GM21529 (cell line): ENCODE measurements around the gene NUDT4.
"Not testable (repeated sequence)": the region's sequence is repeated elsewhere in the genome, so short reads cannot be mapped to it uniquely, and the experiment has no call there.

Experiments
- ATAC-seq: cut with Tn5 transposase; IDR thresholded peaks from one replicate; pipeline ENCODE4 v1.9.1; 2021; ENCODE audit not compliant: unreplicated experiment

NUDT4 gene

GRCh38 chr12:93426412-93426805 is 48.7 kb downstream of the NUDT4 start:
- peak; percentile 41 for ATAC-seq

DNA sequence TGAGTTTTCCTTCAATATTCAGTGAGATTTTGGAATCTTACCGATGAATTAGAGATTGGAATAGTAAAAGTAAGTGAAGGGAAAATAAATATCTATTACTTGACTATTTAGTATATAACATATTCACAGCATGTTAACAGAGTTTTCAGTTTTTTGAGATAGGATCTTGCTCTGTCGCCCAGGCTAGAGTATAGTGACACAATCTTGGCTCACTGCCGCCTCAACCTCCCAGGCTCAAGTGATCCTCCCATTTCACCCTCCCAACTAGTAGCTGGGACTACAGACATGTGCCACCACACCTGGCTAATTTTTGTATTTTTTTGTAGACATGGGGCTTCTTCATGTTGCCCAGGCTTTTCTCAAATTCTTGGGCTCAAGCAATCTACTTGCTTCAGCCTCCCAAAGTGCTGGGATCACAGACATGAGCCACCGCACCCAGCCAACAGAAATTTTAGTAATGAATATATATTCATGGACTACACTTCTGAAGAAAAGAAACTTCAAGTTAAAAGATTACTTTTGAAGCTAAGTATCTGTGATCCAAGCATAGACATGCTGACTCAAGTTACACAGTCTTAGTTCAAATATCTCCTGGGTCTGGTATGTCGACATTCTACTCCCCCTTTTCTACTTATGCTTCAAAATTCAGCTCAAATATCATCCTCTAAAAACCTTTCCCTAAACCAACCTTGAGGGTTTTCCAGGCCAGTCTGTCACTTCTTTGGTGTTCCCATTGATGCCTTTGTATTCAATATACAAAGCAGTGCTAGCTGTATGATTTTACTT is 50.2 kb downstream of the NUDT4 start:
- ATAC-seq = no peak

- ATAC-seq = no peak
Measured at GRCh38 chr12:93429448-93429847, 51.7 kb downstream of the NUDT4 start.

GRCh38 chr12:93429852-93430251 is 52.1 kb downstream of the NUDT4 start:
- ATAC-seq = no peak

GRCh38 chr12:93430280-93430679 is 52.6 kb downstream of the NUDT4 start:
- ATAC-seq = no peak

GRCh38 chr12:93432031-93432430 is 54.3 kb downstream of the NUDT4 start:
- not testable (repeated sequence) for ATAC-seq

DNA sequence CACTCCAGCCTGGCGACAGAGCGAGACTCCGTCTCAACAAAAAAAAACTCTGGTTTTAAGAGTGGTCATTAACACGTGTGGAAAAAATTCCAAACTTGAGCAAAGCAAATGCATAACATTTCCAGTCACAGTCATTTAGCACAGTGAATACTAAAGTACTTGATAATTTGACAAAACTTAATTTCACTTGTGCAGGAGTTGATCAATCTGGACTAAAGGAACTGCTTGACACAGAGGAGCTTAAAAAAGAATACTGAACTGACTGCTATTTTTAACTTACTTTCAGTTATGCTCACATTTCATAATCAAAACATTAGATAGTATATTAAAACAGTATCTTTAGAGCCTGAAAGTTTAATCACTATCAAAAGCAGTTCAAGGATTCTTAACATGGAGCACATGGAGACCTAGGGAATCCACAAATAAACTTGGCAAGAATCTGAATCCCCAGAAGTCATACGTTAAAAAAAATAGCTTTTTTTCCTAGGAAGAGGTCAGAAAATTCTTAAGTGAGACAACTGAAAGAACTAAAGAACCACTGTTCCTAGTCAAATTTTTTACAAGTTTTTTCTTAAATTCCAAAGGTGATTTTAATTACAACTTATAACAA is 56.6 kb downstream of the NUDT4 start:
- no peak for ATAC-seq

GRCh38 chr12:93438266-93439050 is 60.7 kb downstream of the NUDT4 start:
- no peak for ATAC-seq

- ATAC-seq = no peak
Measured at GRCh38 chr12:93440043-93440835, 62.5 kb downstream of the NUDT4 start.

- ATAC-seq = no peak
Measured at GRCh38 chr12:93441081-93441616, 63.4 kb downstream of the NUDT4 start.

DNA sequence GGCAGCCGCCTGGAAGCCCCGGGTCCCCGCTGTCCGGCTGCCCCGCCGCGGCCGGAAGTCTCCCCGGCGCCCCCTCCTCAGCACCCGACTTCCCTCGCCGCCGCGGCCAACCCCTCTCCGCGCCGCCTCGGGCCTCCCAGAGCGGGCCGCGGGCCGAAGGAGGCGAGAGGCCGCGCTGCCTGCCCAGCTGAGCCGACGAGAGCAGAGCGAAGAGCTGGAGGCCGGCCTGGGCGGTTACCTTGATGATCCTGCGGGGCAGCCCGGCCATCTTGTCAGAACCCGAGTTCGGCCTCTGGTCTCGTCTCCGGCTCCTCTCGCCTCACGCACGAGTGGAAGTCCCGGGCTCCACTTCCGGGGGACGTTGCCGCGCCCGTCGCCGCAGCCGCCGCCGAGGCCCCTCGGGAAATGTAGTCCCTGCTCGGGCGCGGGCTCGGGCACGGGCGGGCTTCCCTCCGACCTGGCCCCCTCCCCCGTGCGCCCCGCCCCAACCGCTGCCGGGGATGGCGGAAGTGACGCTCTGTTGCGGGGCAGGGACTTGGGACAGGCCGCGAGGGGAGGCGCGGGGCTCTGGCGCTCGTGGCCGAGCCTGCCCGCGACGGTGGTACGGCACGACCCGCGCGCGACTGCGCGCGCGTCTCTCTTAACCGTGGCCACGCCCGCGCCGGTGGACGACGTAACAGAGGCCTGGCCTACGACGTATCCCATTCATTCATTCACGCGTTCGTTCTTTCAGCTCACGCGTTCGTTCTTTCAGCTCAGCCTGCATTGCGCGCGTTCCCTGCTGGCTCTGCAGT is 64.1 kb downstream of the NUDT4 start, which contains the start of gene UBE2N:
Gene UBE2N, minus strand, starts transcription at position 331 of the 794 bp plus-strand sequence. Its CDS starts 63 bp downstream, at position 268.
- ATAC-seq = peak; percentile 76

GRCh38 chr12:93442411-93443340 is 65.0 kb downstream of the NUDT4 start:
- no peak for ATAC-seq

- no peak for ATAC-seq
Measured at GRCh38 chr12:93443576-93443975, 65.9 kb downstream of the NUDT4 start.

GRCh38 chr12:93447555-93448290 is 70.0 kb downstream of the NUDT4 start:
- no peak for ATAC-seq

DNA sequence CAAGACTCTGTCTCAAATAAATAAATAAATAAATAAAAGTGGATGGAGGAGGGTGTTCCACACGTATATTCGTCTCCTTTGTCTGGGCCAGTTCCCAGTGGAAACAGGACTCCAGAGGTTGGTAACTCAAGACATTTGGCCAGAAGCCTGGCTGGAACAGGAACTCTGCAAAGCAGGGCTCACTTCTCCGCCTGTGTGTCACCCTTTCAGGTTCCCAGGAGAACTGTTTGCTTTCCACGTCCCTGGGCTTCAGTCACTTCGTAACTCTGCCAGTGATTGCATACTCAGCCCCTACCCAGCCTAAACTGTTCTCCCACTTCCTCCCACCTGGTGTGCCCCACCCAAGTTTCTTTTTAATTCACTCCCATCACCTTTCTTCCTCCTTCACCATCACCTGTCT is 71.1 kb downstream of the NUDT4 start:
- no peak for ATAC-seq

DNA sequence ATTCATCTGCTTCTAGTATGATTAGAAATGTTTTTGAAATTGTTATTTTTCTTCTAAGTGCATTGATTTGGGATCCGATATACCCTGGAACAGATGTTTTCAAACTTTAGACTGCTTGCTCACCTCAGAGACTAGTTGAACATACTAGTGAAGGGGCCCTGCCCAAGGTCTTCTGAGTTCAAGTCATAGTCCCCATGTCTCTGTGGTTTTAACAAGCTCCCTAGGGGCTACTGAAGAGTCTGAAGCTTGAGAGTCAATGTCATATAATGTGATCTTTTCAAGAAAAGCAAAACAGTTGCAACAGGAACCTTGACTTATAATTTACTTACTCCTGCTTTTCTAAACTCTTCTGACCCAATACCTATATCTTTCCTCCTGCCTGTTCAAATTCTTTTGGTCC is 71.6 kb downstream of the NUDT4 start:
- ATAC-seq = peak; percentile 89

GRCh38 chr12:93451423-93452158 is 73.9 kb downstream of the NUDT4 start:
- ATAC-seq = no peak
